T-helper 17 cell (primary cell): Measurements from ENCODE around the gene TMEM217. TPM values are rescaled to one million over a fixed set of nuclear protein-coding genes. Genes with fewer than 3 reads are reported as not detected.

ENCODE experiments used
- ATAC-seq: fragments of 150-1000 bp; cut with Tn5 transposase; 2 replicates; pipeline ENCODE4 v1.10.0; 2021; ENCODE audit warnings: mild to moderate bottlenecking, moderate library complexity
- DNase-seq, 3 donors: peaks; one replicate each; pipeline versions ENCODE4 v3.0.0 to v3.0.0-alpha.2; 2020 to 2021
- H3K9me3 ChIP-seq: one replicate; pipeline ENCODE4 v1.7.0; 2013; ENCODE audit warnings: low read length, mild to moderate bottlenecking; ENCODE audit not compliant: control insufficient read depth, poor library complexity, severe bottlenecking
- H3K27ac Mint-ChIP-seq: one replicate; pipeline ENCODE4 v1.8.0; 2022; ENCODE audit warnings: mild to moderate bottlenecking, moderate library complexity, mixed read lengths
- H3K27me3 Mint-ChIP-seq: one replicate; pipeline ENCODE4 v1.8.0; 2022; ENCODE audit warnings: mixed read lengths
- H3K36me3 Mint-ChIP-seq: one replicate; pipeline ENCODE4 v1.8.0; 2022; ENCODE audit warnings: low read depth, mixed read lengths
- H3K4me1 Mint-ChIP-seq: one replicate; pipeline ENCODE4 v1.8.0; 2022; ENCODE audit warnings: mild to moderate bottlenecking, mixed read lengths
- H3K4me3 Mint-ChIP-seq: one replicate; pipeline ENCODE4 v1.8.0; 2022; ENCODE audit warnings: mild to moderate bottlenecking, moderate library complexity, mixed read lengths
- total RNA-seq, 4 donors: library from RNA in 2 of 4; stranded (reverse) in 2 of 4; gene quantifications; one replicate each; pipeline ENCODE4 v1.2.3 and lab custom pipeline; 2022 to 2026

TMEM217 gene
- total RNA-seq, 2 donors from 2014 or later = 0.37 to 2.0 TPM

DNA sequence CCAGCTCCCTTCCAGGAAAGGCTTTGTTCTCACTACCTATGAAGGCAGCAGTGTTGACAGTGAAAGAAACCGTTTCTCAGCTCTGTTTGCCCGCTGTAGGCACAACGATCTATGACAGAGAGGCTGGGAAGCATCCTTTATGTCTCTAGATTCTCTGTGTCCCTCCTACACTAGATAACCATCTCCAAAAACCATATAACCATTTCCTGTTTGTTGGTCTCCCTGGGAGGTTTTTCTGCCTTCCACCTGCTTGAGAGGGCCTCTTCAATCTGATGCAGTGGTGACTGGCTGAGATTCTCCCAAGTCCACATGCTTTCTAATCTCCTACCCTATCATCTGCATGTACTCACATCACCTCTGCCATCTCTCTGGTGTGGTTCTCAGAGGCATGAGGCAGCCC is 32.0 kb upstream of the TMEM217 start:
- Mint-ChIP-seq H3K27me3 (no peaks in the 10 kb centered on the region), H3K36me3 (peaks cover 12% of the 10 kb centered on the region), H3K27ac (peak overlapping the region; percentile 80), H3K4me1 (peaks cover 21% of the 10 kb centered on the region), H3K4me3 (peak overlapping the region; percentile 60)
- peak; percentile 89 for ATAC-seq
- H3K9me3 ChIP-seq = no peaks in the 10 kb centered on the region
- DNase-seq = no peak

DNA sequence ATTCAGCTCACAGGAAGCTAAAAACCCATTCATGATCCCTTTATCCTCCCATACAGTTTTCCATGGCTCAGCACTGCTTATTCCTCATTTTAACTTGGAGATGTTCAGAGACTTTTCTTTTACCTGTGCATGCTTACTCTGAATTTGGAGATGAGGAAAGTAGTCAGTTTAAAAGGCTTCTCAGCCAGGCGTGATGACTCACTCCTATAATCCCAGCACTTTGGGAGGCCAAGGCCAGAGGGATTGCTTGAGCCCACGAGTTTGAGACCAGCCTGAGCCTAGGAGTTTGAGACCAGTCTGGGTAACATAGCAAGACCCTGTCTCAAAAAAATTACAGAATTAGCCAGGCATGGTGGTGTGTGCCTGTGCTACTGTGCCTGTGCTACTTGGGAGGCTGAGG is 30.3 kb upstream of the TMEM217 start:
- peak overlapping the region; percentile 80 for H3K27ac Mint-ChIP-seq
- H3K36me3 Mint-ChIP-seq = peaks cover 11% of the 10 kb centered on the region
- H3K4me1 Mint-ChIP-seq = peaks cover 21% of the 10 kb centered on the region
- ATAC-seq (no peak), DNase-seq (no peak)
- H3K27me3 Mint-ChIP-seq = no peaks in the 10 kb centered on the region
- H3K9me3 ChIP-seq = no peaks in the 10 kb centered on the region
- no peak overlapping the region for H3K4me3 Mint-ChIP-seq

- H3K27me3 Mint-ChIP-seq = no peaks in the 10 kb centered on the region
- H3K27ac Mint-ChIP-seq = no peak overlapping the region
- H3K4me3 Mint-ChIP-seq = no peak overlapping the region
- peaks cover 22% of the 10 kb centered on the region for H3K4me1 Mint-ChIP-seq
- DNase-seq = no peak
- H3K36me3 Mint-ChIP-seq = peaks cover 11% of the 10 kb centered on the region
- no peaks in the 10 kb centered on the region for H3K9me3 ChIP-seq
- no peak for ATAC-seq
Measured at GRCh38 chr6:37287519-37288157, 29.7 kb upstream of the TMEM217 start.

DNA sequence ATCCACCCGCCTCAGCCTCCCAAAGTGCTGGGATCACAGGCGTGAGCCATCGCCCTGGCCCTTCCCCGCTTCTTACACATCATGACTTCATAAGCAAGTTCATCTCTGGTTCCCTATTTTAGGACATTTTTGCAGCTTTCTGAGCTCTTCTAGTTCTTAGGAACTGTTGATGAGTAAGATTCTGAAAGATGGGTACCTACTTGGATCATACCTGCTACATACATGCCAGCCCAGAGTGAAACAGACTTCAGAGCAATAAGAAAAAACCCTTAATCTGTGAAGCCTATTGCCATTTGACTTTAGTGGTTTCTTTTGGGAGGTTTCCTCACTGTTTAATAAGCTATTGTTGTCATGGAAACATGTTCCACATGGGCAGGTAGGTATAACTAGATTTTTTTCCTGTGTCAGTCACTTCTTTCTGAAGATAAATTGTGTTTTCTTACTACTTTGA is 27.9 kb upstream of the TMEM217 start:
- ATAC-seq (no peak), DNase-seq (no peak)
- Mint-ChIP-seq H3K4me3 (no peak overlapping the region), H3K27me3 (no peaks in the 10 kb centered on the region), H3K27ac (no peak overlapping the region), H3K4me1 (peaks cover 21% of the 10 kb centered on the region), H3K36me3 (peaks cover 5% of the 10 kb centered on the region)
- no peaks in the 10 kb centered on the region for H3K9me3 ChIP-seq

- no peaks in the 10 kb centered on the region for H3K27me3 Mint-ChIP-seq
- no peak overlapping the region for H3K4me3 Mint-ChIP-seq
- ATAC-seq (no peak), DNase-seq (no peak)
- no peak overlapping the region for H3K27ac Mint-ChIP-seq
- no peaks in the 10 kb centered on the region for H3K9me3 ChIP-seq
- H3K36me3 Mint-ChIP-seq = peaks cover 5% of the 10 kb centered on the region
- peaks cover 18% of the 10 kb centered on the region for H3K4me1 Mint-ChIP-seq
Measured at GRCh38 chr6:37284781-37285180, 26.8 kb upstream of the TMEM217 start.

GRCh38 chr6:37283671-37284151 is 25.8 kb upstream of the TMEM217 start:
- peaks cover 7% of the 10 kb centered on the region for H3K36me3 Mint-ChIP-seq
- H3K9me3 ChIP-seq = no peaks in the 10 kb centered on the region
- H3K4me3 Mint-ChIP-seq = no peak overlapping the region
- H3K27me3 Mint-ChIP-seq = no peaks in the 10 kb centered on the region
- peak overlapping the region; percentile 57 for H3K27ac Mint-ChIP-seq
- no peak for DNase-seq
- H3K4me1 Mint-ChIP-seq = peaks cover 14% of the 10 kb centered on the region
- ATAC-seq = no peak

GRCh38 chr6:37283268-37283667 is 25.3 kb upstream of the TMEM217 start:
- DNase-seq (no peak), ATAC-seq (no peak)
- H3K4me3 Mint-ChIP-seq = no peak overlapping the region
- peak overlapping the region; percentile 57 for H3K27ac Mint-ChIP-seq
- H3K27me3 Mint-ChIP-seq = no peaks in the 10 kb centered on the region
- H3K36me3 Mint-ChIP-seq = peaks cover 7% of the 10 kb centered on the region
- no peaks in the 10 kb centered on the region for H3K9me3 ChIP-seq
- peaks cover 14% of the 10 kb centered on the region for H3K4me1 Mint-ChIP-seq

DNA sequence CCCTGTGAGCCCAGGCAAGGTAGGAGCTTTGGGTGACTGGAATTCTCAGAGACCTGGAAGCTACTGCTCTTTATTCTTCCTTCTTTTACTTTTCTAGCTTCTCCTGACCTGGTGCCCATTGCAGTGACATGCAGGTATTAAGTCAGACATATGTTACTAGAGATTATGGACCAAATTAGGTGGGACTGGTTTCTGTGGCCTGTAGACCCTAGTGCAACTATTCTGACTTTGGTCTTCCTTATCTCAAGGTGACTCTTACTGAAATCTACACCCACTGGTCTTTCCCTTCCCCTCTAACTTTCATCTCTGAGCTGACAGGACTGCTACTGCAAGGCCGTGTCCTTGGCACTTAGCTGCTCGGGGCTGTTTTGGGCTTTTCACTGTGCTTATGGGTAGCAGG is 24.4 kb upstream of the TMEM217 start:
- H3K9me3 ChIP-seq = no peaks in the 10 kb centered on the region
- H3K4me1 Mint-ChIP-seq = peaks cover 14% of the 10 kb centered on the region
- H3K27ac Mint-ChIP-seq = no peak overlapping the region
- DNase-seq = no peak
- H3K27me3 Mint-ChIP-seq = no peaks in the 10 kb centered on the region
- ATAC-seq = no peak
- H3K36me3 Mint-ChIP-seq = peaks cover 5% of the 10 kb centered on the region
- H3K4me3 Mint-ChIP-seq = no peak overlapping the region

DNA sequence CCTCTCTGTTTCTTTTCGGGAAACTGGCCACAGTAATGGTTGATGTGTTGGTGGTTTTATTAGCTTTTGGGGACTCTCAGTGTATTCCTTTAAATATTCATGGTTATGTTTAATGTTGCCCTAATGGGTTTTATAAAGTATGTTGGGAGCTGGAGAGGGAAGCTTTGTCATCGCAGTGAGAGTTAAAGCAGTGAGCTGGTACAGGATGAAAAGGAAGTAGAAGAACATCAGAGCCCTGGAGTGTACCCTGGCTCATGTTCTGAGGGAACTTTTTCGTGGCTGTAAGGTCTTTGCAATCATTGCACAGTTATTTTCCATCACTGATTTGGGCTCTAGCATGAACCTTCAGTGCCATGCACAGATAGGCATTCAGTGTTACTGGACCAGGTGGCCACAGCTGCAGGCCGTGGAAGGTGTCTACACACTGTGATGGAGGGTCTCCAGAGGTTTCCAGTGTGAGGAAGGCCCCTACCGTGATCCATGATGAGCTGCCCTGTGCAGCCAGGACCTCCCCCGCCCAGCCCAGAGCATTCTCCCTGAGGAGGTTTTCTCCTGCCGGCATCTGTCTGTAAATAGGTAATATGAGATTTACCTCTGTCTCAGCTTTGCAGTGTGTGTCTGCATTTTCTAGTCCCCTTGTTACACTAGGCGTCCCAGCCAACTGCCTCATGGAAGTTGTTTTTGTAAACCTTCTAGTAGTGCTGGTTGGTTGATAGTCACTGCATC is 22.4 kb upstream of the TMEM217 start:
- Mint-ChIP-seq H3K27ac (no peak overlapping the region), H3K4me1 (peaks cover 22% of the 10 kb centered on the region), H3K27me3 (no peaks in the 10 kb centered on the region), H3K36me3 (peaks cover 5% of the 10 kb centered on the region), H3K4me3 (no peak overlapping the region)
- ATAC-seq (no peak), DNase-seq (no peak)
- H3K9me3 ChIP-seq = no peaks in the 10 kb centered on the region

- Mint-ChIP-seq H3K4me3 (peak overlapping the region; percentile 45), H3K4me1 (peaks cover 26% of the 10 kb centered on the region), H3K27me3 (no peaks in the 10 kb centered on the region), H3K27ac (no peak overlapping the region), H3K36me3 (peaks cover 5% of the 10 kb centered on the region)
- H3K9me3 ChIP-seq = no peaks in the 10 kb centered on the region
- no peak for DNase-seq
- ATAC-seq = no peak
Measured at GRCh38 chr6:37279366-37280134, 21.6 kb upstream of the TMEM217 start.

GRCh38 chr6:37277001-37277409 is 19.1 kb upstream of the TMEM217 start:
- ATAC-seq (no peak), DNase-seq (no peak)
- Mint-ChIP-seq H3K27me3 (no peaks in the 10 kb centered on the region), H3K4me3 (no peak overlapping the region), H3K36me3 (peaks cover 2% of the 10 kb centered on the region), H3K27ac (no peak overlapping the region), H3K4me1 (peaks cover 36% of the 10 kb centered on the region)
- H3K9me3 ChIP-seq = no peaks in the 10 kb centered on the region

GRCh38 chr6:37275350-37275749 is 17.4 kb upstream of the TMEM217 start:
- no peak for DNase-seq
- no peak overlapping the region for H3K27ac Mint-ChIP-seq
- H3K36me3 Mint-ChIP-seq = peaks cover 5% of the 10 kb centered on the region

DNA sequence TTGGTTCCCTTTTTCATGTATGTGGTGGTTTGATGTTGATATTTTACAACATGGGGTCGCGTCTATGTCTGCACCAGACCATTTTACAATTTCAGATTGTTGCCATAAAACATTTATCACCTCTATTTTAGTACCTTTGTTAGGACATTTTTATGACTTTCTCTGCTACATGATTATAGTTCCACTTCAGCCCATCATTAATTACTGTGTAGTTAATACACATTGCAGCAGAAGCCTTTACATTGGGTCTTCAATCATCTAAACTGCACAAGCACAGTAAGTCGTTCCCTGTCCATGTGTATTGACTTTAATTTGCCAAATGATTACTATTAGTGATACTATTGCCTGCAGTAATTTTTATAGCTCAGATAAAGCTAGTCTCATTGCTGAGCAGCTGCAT is 15.7 kb upstream of the TMEM217 start:
- Mint-ChIP-seq H3K4me1 (peaks cover 32% of the 10 kb centered on the region), H3K27me3 (no peaks in the 10 kb centered on the region), H3K27ac (no peak overlapping the region)

More at GRCh38 chr6:37275350-37275749, 17.4 kb upstream of the TMEM217 start:
- no peaks in the 10 kb centered on the region for H3K9me3 ChIP-seq
- no peak overlapping the region for H3K4me3 Mint-ChIP-seq
- peaks cover 38% of the 10 kb centered on the region for H3K4me1 Mint-ChIP-seq
- H3K27me3 Mint-ChIP-seq = no peaks in the 10 kb centered on the region
- no peak for ATAC-seq

More for the DNA sequence above, 15.7 kb upstream of the TMEM217 start:
- no peak overlapping the region for H3K4me3 Mint-ChIP-seq
- H3K36me3 Mint-ChIP-seq = peaks cover 6% of the 10 kb centered on the region
- DNase-seq = no peak
- no peaks in the 10 kb centered on the region for H3K9me3 ChIP-seq
- ATAC-seq = no peak
